GM21526 (cell line): Measurements from ENCODE around the gene ODAD4.
A peak's percentile ranks its signal among the peaks of the same experiment; 100 is the strongest.

Source experiments
- ATAC-seq: cut with Tn5 transposase; IDR thresholded peaks from one replicate; pipeline ENCODE4 v1.9.1; 2021; ENCODE audit warnings: moderate library complexity; ENCODE audit not compliant: unreplicated experiment, low FRiP score

The ODAD4 gene

GRCh38 chr17:41967141-41967920 lies 36.9 kb downstream of the ODAD4 start:
- peak; percentile 12 for ATAC-seq

DNA sequence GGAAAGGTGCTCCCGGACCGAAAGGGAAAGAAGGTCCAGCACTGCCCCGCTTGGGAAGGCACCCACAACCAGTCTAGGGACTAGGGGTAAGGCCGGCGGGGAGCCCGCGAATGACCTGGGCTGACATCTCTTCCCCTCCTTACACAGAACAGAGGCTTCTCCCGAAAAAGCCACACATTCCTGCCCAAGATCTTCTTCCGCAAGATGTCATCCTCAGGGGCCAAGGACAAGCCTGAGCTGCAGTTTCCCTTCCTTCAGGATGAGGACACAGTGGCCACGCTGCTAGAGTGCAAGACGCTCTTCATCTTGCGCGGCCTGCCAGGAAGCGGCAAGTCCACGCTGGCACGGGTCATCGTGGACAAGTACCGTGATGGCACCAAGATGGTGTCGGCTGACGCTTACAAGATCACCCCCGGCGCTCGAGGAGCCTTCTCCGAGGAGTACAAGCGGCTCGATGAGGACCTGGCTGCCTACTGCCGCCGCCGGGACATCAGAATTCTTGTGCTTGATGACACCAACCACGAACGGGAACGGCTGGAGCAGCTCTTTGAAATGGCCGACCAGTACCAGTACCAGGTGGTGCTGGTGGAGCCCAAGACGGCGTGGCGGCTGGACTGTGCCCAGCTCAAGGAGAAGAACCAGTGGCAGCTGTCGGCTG lies 37.6 kb downstream of the ODAD4 start:
- no peak for ATAC-seq

DNA sequence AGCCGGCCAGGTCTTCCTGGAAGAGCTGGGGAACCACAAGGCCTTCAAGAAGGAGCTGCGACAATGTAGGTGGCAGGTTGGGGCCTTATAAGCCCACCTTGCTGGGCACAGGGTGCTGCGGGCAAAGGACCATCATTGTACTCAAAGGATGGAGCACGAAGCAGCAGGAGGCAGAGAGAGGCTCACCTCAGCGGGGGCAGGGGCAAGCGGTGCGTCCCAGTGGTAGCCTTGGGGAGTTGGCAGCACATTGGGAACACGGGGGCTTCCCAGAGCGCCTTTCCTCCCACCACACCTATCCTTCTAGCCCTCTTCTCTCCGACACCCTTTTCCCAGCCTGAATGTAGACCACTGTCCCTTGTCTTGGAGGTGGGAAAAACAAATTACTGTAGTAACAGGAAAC lies 38.3 kb downstream of the ODAD4 start:
- no peak for ATAC-seq

DNA sequence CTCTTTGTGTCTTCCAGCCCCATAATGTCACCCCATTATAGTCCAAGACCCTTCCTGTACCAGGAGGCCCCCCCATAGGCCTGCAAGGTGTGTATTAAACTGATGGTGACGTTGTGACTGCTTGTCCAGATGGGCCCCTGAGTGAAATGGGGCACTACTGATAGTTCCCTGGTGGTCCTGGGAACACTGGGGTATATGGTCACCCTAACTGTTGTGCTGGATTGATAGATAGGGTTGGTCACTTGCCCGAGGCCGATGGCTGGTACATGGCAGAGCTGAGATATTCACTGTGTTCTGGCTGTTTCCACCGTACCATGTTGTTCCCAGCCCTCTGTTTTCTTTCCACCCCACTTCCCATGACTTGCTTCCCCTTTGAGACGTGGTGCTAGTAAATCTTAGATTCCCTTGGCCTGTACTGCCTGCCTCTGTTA lies 40.5 kb downstream of the ODAD4 start:
- ATAC-seq = no peak

- no peak for ATAC-seq
These were observed 41.5 kb downstream of the ODAD4 start for GRCh38 chr17:41971721-41972523.

DNA sequence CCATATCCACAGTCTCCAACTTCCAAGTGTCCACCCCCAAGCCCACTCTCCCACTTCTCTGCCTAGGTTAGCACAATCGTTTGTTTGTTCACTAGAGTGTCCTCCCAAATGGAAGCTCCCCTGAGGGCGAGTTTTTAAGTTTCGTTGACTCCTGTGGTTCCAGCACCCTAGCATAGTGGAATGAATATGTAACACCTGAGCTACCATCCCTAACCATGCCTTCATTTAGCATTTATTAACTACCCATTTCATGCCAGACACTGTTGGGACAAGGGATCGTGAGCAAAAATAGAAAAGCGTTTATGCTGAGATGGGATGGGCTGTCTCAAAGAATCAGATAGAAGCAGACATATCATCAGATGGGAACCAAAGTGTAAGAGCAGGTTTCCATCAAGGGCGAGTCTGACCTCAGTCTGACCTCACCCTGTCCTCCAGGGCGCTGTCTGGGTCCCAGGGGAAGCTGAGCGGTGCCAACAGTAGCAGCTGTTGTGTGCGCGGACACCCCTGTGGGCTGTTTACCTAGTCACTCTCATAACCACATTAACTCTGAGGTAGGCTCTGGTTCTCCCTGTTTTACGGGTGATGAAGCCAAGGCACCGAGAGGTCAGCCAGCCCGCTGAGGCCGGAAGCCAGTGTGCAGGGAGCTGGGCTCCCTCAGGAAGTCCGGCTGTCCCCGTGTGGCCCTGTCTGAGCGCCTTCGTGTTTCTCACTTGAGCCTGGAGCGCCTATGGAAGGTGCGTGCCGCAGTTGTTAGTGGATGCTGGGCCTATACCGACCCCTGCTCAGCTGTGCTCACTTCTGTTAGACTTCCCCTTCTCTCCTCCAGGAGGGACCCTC lies 42.4 kb downstream of the ODAD4 start:
- no peak for ATAC-seq

DNA sequence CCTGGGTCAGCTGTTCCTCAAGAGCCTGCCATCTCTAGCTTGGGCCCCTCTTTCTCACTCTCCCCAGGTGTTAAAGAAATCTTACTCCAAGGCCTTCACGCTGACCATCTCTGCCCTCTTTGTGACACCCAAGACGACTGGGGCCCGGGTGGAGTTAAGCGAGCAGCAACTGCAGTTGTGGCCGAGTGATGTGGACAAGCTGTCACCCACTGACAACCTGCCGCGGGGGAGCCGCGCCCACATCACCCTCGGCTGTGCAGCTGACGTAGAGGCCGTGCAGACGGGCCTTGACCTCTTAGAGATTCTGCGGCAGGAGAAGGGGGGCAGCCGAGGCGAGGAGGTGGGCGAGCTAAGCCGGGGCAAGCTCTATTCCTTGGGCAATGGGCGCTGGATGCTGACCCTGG lies 43.0 kb downstream of the ODAD4 start:
- no peak for ATAC-seq

- ATAC-seq = no peak
These were observed 43.6 kb downstream of the ODAD4 start for GRCh38 chr17:41974031-41974430.

GRCh38 chr17:41974658-41975057 lies 44.2 kb downstream of the ODAD4 start:
- ATAC-seq = no peak

DNA sequence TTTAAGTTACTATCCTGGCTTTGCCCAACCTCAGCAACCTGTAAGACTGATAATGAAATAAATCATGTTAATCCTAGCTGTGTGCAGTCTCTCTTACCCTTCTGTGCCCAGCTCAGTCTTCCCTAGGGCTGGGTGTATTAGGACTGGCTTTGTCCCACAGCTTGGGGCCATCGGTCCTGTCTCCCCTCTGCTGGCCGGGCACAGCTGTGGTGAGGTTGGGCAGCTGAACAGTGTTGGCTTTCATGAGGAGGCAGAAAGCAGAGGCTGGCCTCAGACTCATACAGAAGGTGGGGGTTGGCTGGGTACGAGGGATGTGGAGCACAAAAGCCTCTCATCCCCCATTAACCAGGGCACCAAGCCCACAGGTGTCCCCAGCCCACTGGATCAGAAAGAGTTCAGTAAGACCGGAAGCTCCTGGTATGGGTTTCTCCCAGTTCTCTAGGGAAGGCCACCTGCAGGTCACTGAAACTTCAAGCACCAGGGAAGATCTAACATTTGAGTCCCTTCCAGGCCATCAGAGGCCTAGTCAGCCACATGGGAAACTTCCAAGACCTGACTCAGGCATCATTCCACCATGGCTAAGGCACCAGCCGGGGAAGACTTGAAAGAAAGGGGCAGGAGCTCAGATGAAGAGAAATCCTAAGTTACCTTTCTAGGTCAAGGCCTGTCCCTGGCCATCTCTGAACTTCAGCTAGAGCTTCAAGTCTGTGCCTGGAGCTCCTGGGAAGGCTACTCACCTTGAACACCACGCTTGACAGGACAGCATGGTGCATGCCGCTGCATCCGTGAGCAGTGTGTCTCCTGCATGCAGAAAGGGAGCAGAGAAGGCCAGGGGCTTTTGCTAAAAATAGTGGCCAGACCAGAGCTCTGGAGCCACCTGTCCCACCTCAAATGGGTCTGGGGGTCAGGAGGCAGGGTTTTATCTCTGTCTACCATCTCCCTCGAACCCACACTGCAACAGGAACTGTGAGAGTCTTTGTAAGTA lies 45.0 kb downstream of the ODAD4 start:
- no peak for ATAC-seq

DNA sequence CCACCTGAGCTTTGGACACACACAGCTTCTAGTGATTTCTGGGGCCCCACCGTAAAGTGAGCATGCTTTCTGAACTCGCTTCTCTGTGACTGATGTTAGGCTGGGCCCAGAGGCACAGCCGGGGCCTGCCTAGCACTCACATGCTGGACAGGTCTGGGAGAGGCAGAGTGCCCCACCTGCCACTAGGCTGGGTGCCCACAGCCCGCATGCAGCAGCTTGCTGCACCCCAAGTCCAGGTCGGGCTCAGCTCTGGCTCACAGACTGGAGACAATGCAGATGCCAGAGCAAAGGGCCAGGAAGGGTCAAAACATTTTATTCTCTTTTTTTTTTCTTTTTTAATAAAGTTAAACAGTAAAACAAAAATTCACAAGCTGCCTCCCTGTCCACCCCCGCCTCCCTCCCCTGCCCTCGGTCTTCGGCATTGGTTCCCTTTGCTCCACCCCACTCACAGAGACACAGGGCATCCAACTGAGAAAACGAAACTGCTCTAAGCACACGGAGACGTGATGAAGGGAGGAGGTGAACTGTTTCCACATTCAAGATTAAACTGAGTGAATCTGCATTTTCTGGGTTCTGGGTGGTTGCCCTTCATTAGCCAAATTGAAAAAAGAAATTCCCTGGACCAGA lies 45.8 kb downstream of the ODAD4 start:
- ATAC-seq = no peak

- ATAC-seq = no peak
These were observed 47.6 kb downstream of the ODAD4 start for GRCh38 chr17:41977991-41978390.

- ATAC-seq = no peak
These were observed 51.8 kb downstream of the ODAD4 start for GRCh38 chr17:41982026-41982760.

DNA sequence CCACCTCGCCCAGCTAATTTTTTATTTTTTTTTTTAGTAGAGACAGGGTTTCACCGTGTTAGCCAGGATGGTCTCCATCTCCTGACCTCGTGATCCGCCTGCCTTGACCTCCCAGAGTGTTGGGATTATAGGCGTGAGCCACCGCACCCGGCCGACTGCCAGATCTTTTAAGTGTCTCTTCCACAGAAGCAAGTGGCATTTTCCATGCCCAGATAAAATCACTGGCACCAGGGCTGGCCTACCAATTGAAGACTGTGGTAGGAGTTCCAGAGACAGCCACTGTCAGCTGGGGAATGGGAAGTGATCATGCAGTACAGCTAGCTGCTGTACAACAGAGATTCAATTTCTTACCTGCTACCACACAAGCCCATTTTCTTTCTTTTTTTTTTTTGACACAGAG lies 54.0 kb downstream of the ODAD4 start:
- ATAC-seq = no peak

GRCh38 chr17:41985919-41986318 lies 55.5 kb downstream of the ODAD4 start:
- no peak for ATAC-seq

- no peak for ATAC-seq
These were observed 56.2 kb downstream of the ODAD4 start for GRCh38 chr17:41986634-41987033.

DNA sequence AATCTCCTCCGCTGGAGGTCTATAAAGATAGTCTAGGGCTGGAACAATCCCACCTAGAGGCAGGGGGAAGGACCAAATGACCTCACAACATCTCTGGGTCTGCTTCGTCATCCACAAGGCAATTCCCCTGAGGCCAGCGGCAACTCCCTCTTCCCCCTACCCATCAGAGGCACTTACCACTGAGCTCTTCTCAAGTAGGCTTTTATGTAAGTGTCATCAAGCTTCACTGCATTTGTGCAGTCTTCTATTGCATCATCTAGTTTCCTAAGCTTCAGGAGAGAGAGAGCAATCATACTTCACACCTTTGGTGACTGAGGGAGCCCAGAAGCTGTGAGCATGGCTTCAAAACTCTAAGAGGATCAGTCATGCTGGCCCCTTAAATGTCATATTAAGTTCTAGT lies 57.2 kb downstream of the ODAD4 start:
- no peak for ATAC-seq

DNA sequence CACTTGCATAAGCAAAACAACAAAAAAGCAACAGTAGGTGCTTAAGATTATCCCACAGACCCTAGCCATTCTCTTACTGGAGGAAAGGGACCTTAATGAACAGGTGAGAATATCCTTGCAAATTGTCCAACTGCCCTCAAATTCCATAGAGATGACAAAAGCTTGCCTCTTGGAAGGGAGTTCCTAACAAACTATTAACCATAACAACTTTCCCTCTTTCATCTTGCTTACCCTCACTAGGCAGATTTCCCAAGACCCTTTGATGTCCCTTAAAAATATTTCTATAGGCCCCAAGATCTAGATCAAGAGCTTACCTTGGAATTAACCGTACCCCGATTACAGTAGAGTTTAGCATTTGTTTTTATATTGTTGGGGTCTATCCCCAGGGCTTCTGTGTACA lies 58.0 kb downstream of the ODAD4 start:
- no peak for ATAC-seq
